ENCODE results near the gene FBXO39.
"Not testable (repeated sequence)": the region's sequence is repeated elsewhere in the genome, so short reads cannot be mapped to it uniquely, and the experiment has no call there.

The FBXO39 gene

GRCh38 chr17:6775871-6776405 is at the start of gene FBXO39:
FBXO39 (plus strand) TSS chr17:6776215; CDS start chr17:6779869, 3,654 bp downstream.
- no peaks in the 10 kb centered on the region for H3K9me3 ChIP-seq (ENCODE audit: insufficient read depth, low read length)
- no peaks in the 10 kb centered on the region for H3K79me2 ChIP-seq (ENCODE audit: low read length)
- H3K4me3 ChIP-seq (ENCODE audit: low read length), result no peak within 1 kb of the TSS
- no peak within 1 kb of the TSS for H3K4me2 ChIP-seq (ENCODE audit: low read length)
- no peak within 1 kb of the TSS for H3K27ac ChIP-seq (ENCODE audit: low read length)
- H2AFZ ChIP-seq (ENCODE audit: low read depth, low read length), result no peak within 1 kb of the TSS
- H3K4me1 ChIP-seq (ENCODE audit: low read length), result no peaks in the 10 kb centered on the region
- no peaks in the 10 kb centered on the region for H4K20me1 ChIP-seq (ENCODE audit: insufficient read depth, low read length)
- no peak within 1 kb of the TSS for H3K9ac ChIP-seq (ENCODE audit: low read length)
- TF ChIP-seq CTCF (IDR thresholded peaks at IDR 0.05; ENCODE audit: low read depth, low read length) (no peak), EZH2phosphoT487 (IDR thresholded peaks at IDR 0.05; ENCODE audit: low read depth) (no peak)
- H3K36me3 ChIP-seq (replicated peaks; ENCODE audit: low read depth, low read length), result no peaks in the 10 kb centered on the region
- no peaks in the 10 kb centered on the region for H3K27me3 ChIP-seq (ENCODE audit: low read depth, low read length)

DNA sequence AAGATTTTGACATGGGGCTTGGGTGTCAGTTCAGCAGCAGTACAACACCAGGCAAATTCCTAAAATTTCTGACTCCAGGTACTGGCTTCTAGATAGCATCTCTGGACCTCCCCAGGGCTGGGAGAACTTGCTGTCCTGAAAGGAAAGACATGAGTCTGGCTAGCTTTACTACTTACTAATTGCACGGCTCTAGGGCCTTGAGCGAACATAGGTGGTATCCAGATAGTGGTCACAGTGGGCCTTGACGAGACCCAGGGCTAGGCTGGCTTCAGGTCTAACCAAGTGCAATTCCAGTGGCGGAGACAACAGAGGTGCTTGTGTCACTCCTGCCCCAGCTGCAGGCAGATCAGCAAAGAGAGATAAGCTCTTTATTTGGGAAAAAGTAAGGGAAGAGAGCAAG is 46.5 kb upstream of the FBXO39 start:
- Histone ChIP-seq H2AFZ (ENCODE audit: low read depth, low read length) (no peak overlapping the region), H3K27me3 (ENCODE audit: low read depth, low read length) (no peaks in the 10 kb centered on the region), H3K4me3 (ENCODE audit: low read length) (no peak overlapping the region), H3K9me3 (ENCODE audit: insufficient read depth, low read length) (no peaks in the 10 kb centered on the region), H3K4me1 (ENCODE audit: low read length) (no peaks in the 10 kb centered on the region), H3K4me2 (ENCODE audit: low read length) (no peak overlapping the region), H3K36me3 (replicated peaks; ENCODE audit: low read depth, low read length) (no peaks in the 10 kb centered on the region), H3K79me2 (ENCODE audit: low read length) (no peaks in the 10 kb centered on the region), H3K27ac (ENCODE audit: low read length) (no peak overlapping the region), H4K20me1 (ENCODE audit: insufficient read depth, low read length) (no peaks in the 10 kb centered on the region), H3K9ac (ENCODE audit: low read length) (no peak overlapping the region)
- TF ChIP-seq CTCF (IDR thresholded peaks at IDR 0.05; ENCODE audit: low read depth, low read length) (no peak), EZH2phosphoT487 (IDR thresholded peaks at IDR 0.05; ENCODE audit: low read depth) (no peak)

GRCh38 chr17:6746665-6747064 is 29.4 kb upstream of the FBXO39 start:
- not testable (repeated sequence) for H3K4me1 ChIP-seq (ENCODE audit: low read length); H3K9me3 ChIP-seq (ENCODE audit: insufficient read depth, low read length); H3K27ac ChIP-seq (ENCODE audit: low read length); H3K9ac ChIP-seq (ENCODE audit: low read length); H3K27me3 ChIP-seq (ENCODE audit: low read depth, low read length); H3K4me2 ChIP-seq (ENCODE audit: low read length); H2AFZ ChIP-seq (ENCODE audit: low read depth, low read length); H3K4me3 ChIP-seq (ENCODE audit: low read length); H3K79me2 ChIP-seq (ENCODE audit: low read length); H3K36me3 ChIP-seq (replicated peaks; ENCODE audit: low read depth, low read length); H4K20me1 ChIP-seq (ENCODE audit: insufficient read depth, low read length)

DNA sequence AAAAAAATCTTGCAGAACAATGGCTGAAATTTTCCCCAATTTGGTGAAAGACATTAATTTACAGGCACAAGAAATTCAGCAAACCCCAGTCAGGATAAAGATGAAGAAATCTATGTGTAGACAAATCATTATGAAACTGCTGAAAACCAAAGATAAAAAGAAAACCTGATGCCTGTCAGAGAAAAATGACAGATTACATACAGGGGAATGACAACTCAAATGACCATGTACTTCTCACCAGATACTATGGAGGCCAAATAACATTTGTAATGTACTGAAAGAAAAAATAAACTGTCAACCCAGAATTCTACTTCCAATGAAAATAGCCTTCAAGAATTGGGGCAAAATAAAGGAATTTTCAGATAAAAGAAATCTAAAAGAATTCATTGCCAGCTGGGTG is 27.4 kb upstream of the FBXO39 start:
- Histone ChIP-seq H3K36me3 (replicated peaks; ENCODE audit: low read depth, low read length) (no peaks in the 10 kb centered on the region), H3K27ac (ENCODE audit: low read length) (no peak overlapping the region), H3K4me3 (ENCODE audit: low read length) (no peak overlapping the region), H3K27me3 (ENCODE audit: low read depth, low read length) (no peaks in the 10 kb centered on the region), H3K4me2 (ENCODE audit: low read length) (no peak overlapping the region), H3K4me1 (ENCODE audit: low read length) (no peaks in the 10 kb centered on the region), H2AFZ (ENCODE audit: low read depth, low read length) (no peak overlapping the region), H3K79me2 (ENCODE audit: low read length) (no peaks in the 10 kb centered on the region), H4K20me1 (ENCODE audit: insufficient read depth, low read length) (no peaks in the 10 kb centered on the region), H3K9ac (ENCODE audit: low read length) (no peak overlapping the region), H3K9me3 (ENCODE audit: insufficient read depth, low read length) (no peaks in the 10 kb centered on the region)
- TF ChIP-seq EZH2phosphoT487 (IDR thresholded peaks at IDR 0.05; ENCODE audit: low read depth) (no peak), CTCF (IDR thresholded peaks at IDR 0.05; ENCODE audit: low read depth, low read length) (no peak)

GRCh38 chr17:6749519-6749918 is 26.5 kb upstream of the FBXO39 start:
- H3K79me2 ChIP-seq (ENCODE audit: low read length), result no peaks in the 10 kb centered on the region
- no peaks in the 10 kb centered on the region for H3K4me1 ChIP-seq (ENCODE audit: low read length)
- TF ChIP-seq EZH2phosphoT487 (IDR thresholded peaks at IDR 0.05; ENCODE audit: low read depth) (no peak), CTCF (IDR thresholded peaks at IDR 0.05; ENCODE audit: low read depth, low read length) (peak; percentile 20; the same call in 1 of the 2 replicates)
- H3K9ac ChIP-seq (ENCODE audit: low read length), result no peak overlapping the region
- no peaks in the 10 kb centered on the region for H3K36me3 ChIP-seq (replicated peaks; ENCODE audit: low read depth, low read length)
- no peaks in the 10 kb centered on the region for H4K20me1 ChIP-seq (ENCODE audit: insufficient read depth, low read length)
- H2AFZ ChIP-seq (ENCODE audit: low read depth, low read length), result no peak overlapping the region
- H3K27me3 ChIP-seq (ENCODE audit: low read depth, low read length), result no peaks in the 10 kb centered on the region
- no peak overlapping the region for H3K4me2 ChIP-seq (ENCODE audit: low read length)
- H3K27ac ChIP-seq (ENCODE audit: low read length), result no peak overlapping the region
- no peaks in the 10 kb centered on the region for H3K9me3 ChIP-seq (ENCODE audit: insufficient read depth, low read length)
- H3K4me3 ChIP-seq (ENCODE audit: low read length), result no peak overlapping the region

Measured in OCI-LY3 (cell line).